Spleen (tissue), 7 donors: ENCODE measurements around the gene CASR.

Experiments
- POLR2A ChIP-seq, 3 donors: fragments of 450-650 bp; IDR thresholded peaks; one replicate each; pipeline ENCODE4 v1.5.1; 2017; ENCODE audit warnings: antibody characterized with exemption in 3 of 3, mild to moderate bottlenecking in 1 of 3
- POLR2AphosphoS5 ChIP-seq, 3 donors: sonication (generic); formaldehyde crosslinking; IDR thresholded peaks; one replicate each; pipeline ENCODE4 v1.5.1; 2017; ENCODE audit warnings: antibody characterized with exemption in 3 of 3
- TF ChIP-seq, protein P1 (sequence below), 11 experiments: fragments of 200-600 bp in 7 of 11; fragments of 450-650 bp in 4 of 11; sonication (generic) in 4 of 11; IDR thresholded peaks in 8 of 11; conservative IDR thresholded peaks in 3 of 11; 1 replicate in 7 of 11; 2 replicates in 4 of 11; pipeline versions ENCODE4 v1.4.0 to v1.8.0; 2016 to 2021; ENCODE audit warnings: antibody characterized with exemption in 11 of 11, inconsistent platforms in 4 of 11, mild to moderate bottlenecking in 1 of 11
- donor health status: DM: no; HTN: no; CAD: no; lungs with moderate emphysema.
- donor health status: DM: no; HTN: no; CAD: no.
- donor health status: DM: no; HTN: no; CAD: no.

DNA sequence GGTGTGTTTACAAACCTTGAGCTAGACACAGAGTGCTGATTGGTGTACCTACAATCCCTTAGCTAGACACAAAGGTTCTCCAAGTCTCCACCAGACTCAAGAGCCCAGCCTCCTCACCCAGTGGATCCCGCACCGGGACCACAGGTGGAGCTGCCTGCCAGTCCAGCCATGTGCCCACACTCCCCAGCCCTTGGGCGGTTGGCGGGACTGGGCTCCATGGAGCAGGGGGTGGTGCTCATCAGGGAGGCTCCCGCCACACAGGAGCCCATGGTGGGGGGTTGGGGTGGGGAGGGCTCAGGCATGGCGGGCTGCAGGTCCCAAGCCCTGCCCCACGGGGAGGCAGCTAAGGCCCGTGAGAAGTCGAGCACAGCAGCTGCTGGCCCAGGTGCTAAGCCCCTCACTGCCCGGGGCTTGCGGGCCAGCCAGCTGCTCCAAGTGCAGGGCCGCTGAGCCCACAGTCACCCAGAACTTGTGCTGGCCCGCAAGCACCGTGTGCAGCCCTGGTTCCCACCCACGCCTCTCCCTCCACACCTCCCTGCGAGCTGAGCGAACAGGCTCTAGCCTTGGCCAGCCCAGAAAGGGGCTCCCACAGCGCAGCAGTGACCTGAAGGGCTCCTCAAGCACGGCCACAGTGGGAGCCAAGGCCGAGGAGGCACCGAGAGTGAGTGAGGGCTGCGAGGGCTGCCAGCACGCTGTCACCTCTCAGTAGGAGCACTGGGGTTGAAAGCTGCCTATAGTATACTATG, 43.7 kb downstream of the CASR start:
- no peak for TF ChIP-seq POLR2A (IDR thresholded peaks at IDR 0.05)
- TF ChIP-seq, protein P1, sequence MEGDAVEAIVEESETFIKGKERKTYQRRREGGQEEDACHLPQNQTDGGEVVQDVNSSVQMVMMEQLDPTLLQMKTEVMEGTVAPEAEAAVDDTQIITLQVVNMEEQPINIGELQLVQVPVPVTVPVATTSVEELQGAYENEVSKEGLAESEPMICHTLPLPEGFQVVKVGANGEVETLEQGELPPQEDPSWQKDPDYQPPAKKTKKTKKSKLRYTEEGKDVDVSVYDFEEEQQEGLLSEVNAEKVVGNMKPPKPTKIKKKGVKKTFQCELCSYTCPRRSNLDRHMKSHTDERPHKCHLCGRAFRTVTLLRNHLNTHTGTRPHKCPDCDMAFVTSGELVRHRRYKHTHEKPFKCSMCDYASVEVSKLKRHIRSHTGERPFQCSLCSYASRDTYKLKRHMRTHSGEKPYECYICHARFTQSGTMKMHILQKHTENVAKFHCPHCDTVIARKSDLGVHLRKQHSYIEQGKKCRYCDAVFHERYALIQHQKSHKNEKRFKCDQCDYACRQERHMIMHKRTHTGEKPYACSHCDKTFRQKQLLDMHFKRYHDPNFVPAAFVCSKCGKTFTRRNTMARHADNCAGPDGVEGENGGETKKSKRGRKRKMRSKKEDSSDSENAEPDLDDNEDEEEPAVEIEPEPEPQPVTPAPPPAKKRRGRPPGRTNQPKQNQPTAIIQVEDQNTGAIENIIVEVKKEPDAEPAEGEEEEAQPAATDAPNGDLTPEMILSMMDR (IDR thresholded peaks at IDR 0.05 in 8 of 11, conservative IDR thresholded peaks at IDR 0.05 in 3 of 11): no peak
- no peak for TF ChIP-seq POLR2AphosphoS5 (IDR thresholded peaks at IDR 0.05)
